Liver (tissue), 9 donors: Measurements from ENCODE around the gene MOV10L1. TPM values are rescaled to one million over a fixed set of nuclear protein-coding genes. Genes with fewer than 3 reads are reported as not detected.

Source experiments
- DNase-seq: peaks from one replicate; pipeline ENCODE4 v3.0.0-alpha.2; 2017; ENCODE audit warnings: low spot score
- H3K27ac ChIP-seq, 2 donors: one replicate each; pipeline ENCODE4 v1.7.0; 2013; ENCODE audit warnings: inconsistent platforms in 2 of 2, low read length in 2 of 2, control low read depth in 1 of 2, low read depth in 1 of 2, mild to moderate bottlenecking in 1 of 2
- H3K27me3 ChIP-seq, 4 donors: one replicate each; pipeline versions ENCODE4 v1.6.1 to v1.7.0; 2013; ENCODE audit warnings: low read length in 3 of 4, inconsistent platforms in 1 of 4, mild to moderate bottlenecking in 1 of 4, moderate library complexity in 1 of 4; ENCODE audit not compliant: control insufficient read depth in 4 of 4, insufficient read depth in 4 of 4
- H3K36me3 ChIP-seq, 4 donors: one replicate each; pipeline versions ENCODE4 v1.6.1 to v1.7.0; 2013; ENCODE audit warnings: low read length in 3 of 4, mild to moderate bottlenecking in 3 of 4, low read depth in 1 of 4, moderate library complexity in 1 of 4; ENCODE audit not compliant: control insufficient read depth in 4 of 4, insufficient read depth in 3 of 4
- H3K4me1 ChIP-seq, 4 donors: one replicate each; pipeline versions ENCODE4 v1.6.1 to v1.7.0; 2013; ENCODE audit warnings: low read length in 3 of 4, mild to moderate bottlenecking in 3 of 4, moderate library complexity in 1 of 4; ENCODE audit not compliant: control insufficient read depth in 4 of 4, insufficient read depth in 4 of 4
- H3K4me3 ChIP-seq, 3 donors: one replicate each; pipeline versions ENCODE4 v1.6.1 to v1.7.0; 2013; ENCODE audit warnings: low read length in 3 of 3, control low read depth in 1 of 3, low read depth in 1 of 3, mild to moderate bottlenecking in 1 of 3
- H3K9ac ChIP-seq, 2 donors: one replicate each; pipeline ENCODE4 v1.7.0; 2013; ENCODE audit warnings: low read length in 2 of 2, mild to moderate bottlenecking in 2 of 2, moderate library complexity in 2 of 2, control low read depth in 1 of 2, low read depth in 1 of 2
- H3K9me3 ChIP-seq, 4 donors: one replicate each; pipeline versions ENCODE4 v1.6.1 to v1.7.0; 2013; ENCODE audit warnings: low read length in 3 of 4; ENCODE audit not compliant: control insufficient read depth in 4 of 4
- EGR1 ChIP-seq, 2 donors: IDR thresholded peaks; 2 replicates each; pipeline ENCODE4 v1.6.1; 2016 to 2018; ENCODE audit warnings: antibody characterized with exemption in 2 of 2, low read depth in 2 of 2
- FOXA1 ChIP-seq: IDR thresholded peaks from 2 replicates; pipeline ENCODE4 v1.6.1; 2016; ENCODE audit warnings: antibody characterized with exemption
- FOXA2 ChIP-seq: IDR thresholded peaks from 2 replicates; pipeline ENCODE4 v1.6.1; 2016; ENCODE audit warnings: antibody characterized with exemption
- GABPA ChIP-seq, 2 donors: IDR thresholded peaks in 1 of 2; conservative IDR thresholded peaks in 1 of 2; 2 replicates each; pipeline ENCODE4 v1.6.1; 2016; ENCODE audit warnings: antibody characterized with exemption in 2 of 2, mild to moderate bottlenecking in 1 of 2, moderate library complexity in 1 of 2
- HNF4A ChIP-seq, 2 donors: conservative IDR thresholded peaks; 2 replicates each; pipeline ENCODE4 v1.6.1; 2016; ENCODE audit warnings: antibody characterized with exemption in 2 of 2, mild to moderate bottlenecking in 2 of 2
- HNF4G ChIP-seq: IDR thresholded peaks from 2 replicates; pipeline ENCODE4 v1.6.1; 2016; ENCODE audit warnings: antibody characterized with exemption
- JUND ChIP-seq, 2 donors: IDR thresholded peaks; 2 replicates each; pipeline ENCODE4 v1.6.1; 2016; ENCODE audit warnings: antibody characterized with exemption in 2 of 2
- NR2F2 ChIP-seq: IDR thresholded peaks from 2 replicates; pipeline ENCODE4 v1.6.1; 2016; ENCODE audit warnings: antibody characterized with exemption
- RAD21 ChIP-seq, 2 donors: IDR thresholded peaks; 2 replicates each; pipeline ENCODE4 v1.6.1; 2016; ENCODE audit warnings: antibody characterized with exemption in 2 of 2, mild to moderate bottlenecking in 2 of 2
- RXRA ChIP-seq, 2 donors: IDR thresholded peaks; 2 replicates each; pipeline ENCODE4 v1.6.1; 2017 to 2018; ENCODE audit warnings: antibody characterized with exemption in 2 of 2, mild to moderate bottlenecking in 1 of 2
- YY1 ChIP-seq: IDR thresholded peaks from 2 replicates; pipeline ENCODE4 v1.6.1; 2016; ENCODE audit warnings: antibody characterized with exemption, mild to moderate bottlenecking
- WGBS: extraction: QIAGEN DNeasy Blood & Tissue Kit; methylation state at CpG from one replicate; pipeline ENCODE4 v1.1.7; 2013; 5-methylcytosine and 5-hydroxymethylcytosine counted together
- polyA plus RNA-seq, 2 donors: library from polyadenylated mRNA; stranded (reverse) in 1 of 2; unstranded in 1 of 2; fragments of 200-250 nt in 1 of 2; fragments of >200 nt in 1 of 2; fragmentation: Nextera tagmentation in 1 of 2; extraction: Ambion mirVana in 1 of 2; gene quantifications; one replicate each; pipeline versions ENCODE4 v1.2.1 to v1.2.3, GENCODE V29; 2013 to 2015
- total RNA-seq, 2 donors: library from RNA; depleted of rRNA; stranded (reverse); fragments of >200 nt; gene quantifications; one replicate each; pipeline ENCODE4 v1.2.3, GENCODE V29; 2014
- TF ChIP-seq, protein P1 (sequence below): fragments of 150-350 bp; IDR thresholded peaks from 2 replicates; pipeline ENCODE4 v1.5.1; 2017; ENCODE audit warnings: improper control_type of control experiment, low read depth, low read length; ENCODE audit not compliant: missing input control
- TF ChIP-seq, protein P2 (sequence below): IDR thresholded peaks from 2 replicates; pipeline ENCODE4 v1.6.1; 2016; ENCODE audit warnings: antibody characterized with exemption
- TF ChIP-seq, protein P3 (sequence below): IDR thresholded peaks from 2 replicates; pipeline ENCODE4 v1.6.1; 2016; ENCODE audit warnings: antibody characterized with exemption
- TF ChIP-seq, protein P4 (sequence below): IDR thresholded peaks from 2 replicates; pipeline ENCODE4 v1.6.1; 2016; ENCODE audit warnings: antibody characterized with exemption
- TF ChIP-seq, protein P5 (sequence below): IDR thresholded peaks from 2 replicates; pipeline ENCODE4 v1.6.1; 2016; ENCODE audit warnings: antibody characterized with exemption, mild to moderate bottlenecking
- donor health status: healthy.
- donor health status: healthy.
- donor health status: healthy.
- donor health status: healthy.
- donor health status: healthy.

Gene MOV10L1
- total and polyA plus RNA-seq, 4 donors, result 0.07 to 0.47 (median 0.17) TPM

DNA sequence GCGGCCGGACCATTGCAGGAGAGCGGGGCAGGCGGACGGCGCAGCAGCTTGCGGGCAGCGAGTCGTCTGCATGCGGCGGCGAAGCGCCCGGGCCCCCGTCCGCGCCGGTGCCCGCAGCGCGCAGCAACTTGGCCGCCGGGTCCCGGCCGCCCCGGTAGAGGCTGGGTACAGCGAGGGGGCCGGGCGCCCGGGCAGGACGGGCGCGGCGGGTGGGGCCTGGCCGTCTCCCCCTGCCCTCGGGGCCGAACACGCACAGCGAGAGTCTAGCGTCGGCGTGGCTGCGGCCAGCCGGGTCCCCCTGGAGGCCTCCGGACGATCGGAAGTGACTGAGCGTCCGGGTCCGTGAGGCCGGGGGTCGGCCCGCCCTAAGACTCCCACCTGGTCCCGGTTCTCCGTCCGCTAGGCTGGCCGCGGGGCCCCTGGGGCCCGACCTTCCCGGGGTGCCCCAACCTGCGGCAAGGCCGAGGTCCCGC is 95.1 kb downstream of the MOV10L1 start:
- no peak for TF ChIP-seq JUND (IDR thresholded peaks at IDR 0.05)
- TF ChIP-seq FOXA1, result no peak
- TF ChIP-seq, protein P1, sequence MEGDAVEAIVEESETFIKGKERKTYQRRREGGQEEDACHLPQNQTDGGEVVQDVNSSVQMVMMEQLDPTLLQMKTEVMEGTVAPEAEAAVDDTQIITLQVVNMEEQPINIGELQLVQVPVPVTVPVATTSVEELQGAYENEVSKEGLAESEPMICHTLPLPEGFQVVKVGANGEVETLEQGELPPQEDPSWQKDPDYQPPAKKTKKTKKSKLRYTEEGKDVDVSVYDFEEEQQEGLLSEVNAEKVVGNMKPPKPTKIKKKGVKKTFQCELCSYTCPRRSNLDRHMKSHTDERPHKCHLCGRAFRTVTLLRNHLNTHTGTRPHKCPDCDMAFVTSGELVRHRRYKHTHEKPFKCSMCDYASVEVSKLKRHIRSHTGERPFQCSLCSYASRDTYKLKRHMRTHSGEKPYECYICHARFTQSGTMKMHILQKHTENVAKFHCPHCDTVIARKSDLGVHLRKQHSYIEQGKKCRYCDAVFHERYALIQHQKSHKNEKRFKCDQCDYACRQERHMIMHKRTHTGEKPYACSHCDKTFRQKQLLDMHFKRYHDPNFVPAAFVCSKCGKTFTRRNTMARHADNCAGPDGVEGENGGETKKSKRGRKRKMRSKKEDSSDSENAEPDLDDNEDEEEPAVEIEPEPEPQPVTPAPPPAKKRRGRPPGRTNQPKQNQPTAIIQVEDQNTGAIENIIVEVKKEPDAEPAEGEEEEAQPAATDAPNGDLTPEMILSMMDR, result no peak
- TF ChIP-seq YY1, result no peak
- TF ChIP-seq RAD21 (IDR thresholded peaks at IDR 0.05), result no peak
- TF ChIP-seq, protein P2, sequence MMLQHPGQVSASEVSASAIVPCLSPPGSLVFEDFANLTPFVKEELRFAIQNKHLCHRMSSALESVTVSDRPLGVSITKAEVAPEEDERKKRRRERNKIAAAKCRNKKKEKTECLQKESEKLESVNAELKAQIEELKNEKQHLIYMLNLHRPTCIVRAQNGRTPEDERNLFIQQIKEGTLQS, result no peak
- no peak for TF ChIP-seq HNF4A (conservative IDR thresholded peaks at IDR 0.05)
- TF ChIP-seq NR2F2, result no peak
- TF ChIP-seq, protein P3, sequence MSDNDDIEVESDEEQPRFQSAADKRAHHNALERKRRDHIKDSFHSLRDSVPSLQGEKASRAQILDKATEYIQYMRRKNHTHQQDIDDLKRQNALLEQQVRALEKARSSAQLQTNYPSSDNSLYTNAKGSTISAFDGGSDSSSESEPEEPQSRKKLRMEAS, result no peak
- TF ChIP-seq HNF4G, result no peak
- no peak for TF ChIP-seq GABPA (IDR thresholded peaks at IDR 0.05 in 1 of 2, conservative IDR thresholded peaks at IDR 0.05 in 1 of 2)
- TF ChIP-seq, protein P4, sequence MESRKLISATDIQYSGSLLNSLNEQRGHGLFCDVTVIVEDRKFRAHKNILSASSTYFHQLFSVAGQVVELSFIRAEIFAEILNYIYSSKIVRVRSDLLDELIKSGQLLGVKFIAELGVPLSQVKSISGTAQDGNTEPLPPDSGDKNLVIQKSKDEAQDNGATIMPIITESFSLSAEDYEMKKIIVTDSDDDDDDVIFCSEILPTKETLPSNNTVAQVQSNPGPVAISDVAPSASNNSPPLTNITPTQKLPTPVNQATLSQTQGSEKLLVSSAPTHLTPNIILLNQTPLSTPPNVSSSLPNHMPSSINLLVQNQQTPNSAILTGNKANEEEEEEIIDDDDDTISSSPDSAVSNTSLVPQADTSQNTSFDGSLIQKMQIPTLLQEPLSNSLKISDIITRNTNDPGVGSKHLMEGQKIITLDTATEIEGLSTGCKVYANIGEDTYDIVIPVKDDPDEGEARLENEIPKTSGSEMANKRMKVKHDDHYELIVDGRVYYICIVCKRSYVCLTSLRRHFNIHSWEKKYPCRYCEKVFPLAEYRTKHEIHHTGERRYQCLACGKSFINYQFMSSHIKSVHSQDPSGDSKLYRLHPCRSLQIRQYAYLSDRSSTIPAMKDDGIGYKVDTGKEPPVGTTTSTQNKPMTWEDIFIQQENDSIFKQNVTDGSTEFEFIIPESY, result no peak
- TF ChIP-seq, protein P5, sequence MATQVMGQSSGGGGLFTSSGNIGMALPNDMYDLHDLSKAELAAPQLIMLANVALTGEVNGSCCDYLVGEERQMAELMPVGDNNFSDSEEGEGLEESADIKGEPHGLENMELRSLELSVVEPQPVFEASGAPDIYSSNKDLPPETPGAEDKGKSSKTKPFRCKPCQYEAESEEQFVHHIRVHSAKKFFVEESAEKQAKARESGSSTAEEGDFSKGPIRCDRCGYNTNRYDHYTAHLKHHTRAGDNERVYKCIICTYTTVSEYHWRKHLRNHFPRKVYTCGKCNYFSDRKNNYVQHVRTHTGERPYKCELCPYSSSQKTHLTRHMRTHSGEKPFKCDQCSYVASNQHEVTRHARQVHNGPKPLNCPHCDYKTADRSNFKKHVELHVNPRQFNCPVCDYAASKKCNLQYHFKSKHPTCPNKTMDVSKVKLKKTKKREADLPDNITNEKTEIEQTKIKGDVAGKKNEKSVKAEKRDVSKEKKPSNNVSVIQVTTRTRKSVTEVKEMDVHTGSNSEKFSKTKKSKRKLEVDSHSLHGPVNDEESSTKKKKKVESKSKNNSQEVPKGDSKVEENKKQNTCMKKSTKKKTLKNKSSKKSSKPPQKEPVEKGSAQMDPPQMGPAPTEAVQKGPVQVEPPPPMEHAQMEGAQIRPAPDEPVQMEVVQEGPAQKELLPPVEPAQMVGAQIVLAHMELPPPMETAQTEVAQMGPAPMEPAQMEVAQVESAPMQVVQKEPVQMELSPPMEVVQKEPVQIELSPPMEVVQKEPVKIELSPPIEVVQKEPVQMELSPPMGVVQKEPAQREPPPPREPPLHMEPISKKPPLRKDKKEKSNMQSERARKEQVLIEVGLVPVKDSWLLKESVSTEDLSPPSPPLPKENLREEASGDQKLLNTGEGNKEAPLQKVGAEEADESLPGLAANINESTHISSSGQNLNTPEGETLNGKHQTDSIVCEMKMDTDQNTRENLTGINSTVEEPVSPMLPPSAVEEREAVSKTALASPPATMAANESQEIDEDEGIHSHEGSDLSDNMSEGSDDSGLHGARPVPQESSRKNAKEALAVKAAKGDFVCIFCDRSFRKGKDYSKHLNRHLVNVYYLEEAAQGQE, result no peak
- no peak for TF ChIP-seq RXRA (IDR thresholded peaks at IDR 0.05)
- no peak for TF ChIP-seq FOXA2
- TF ChIP-seq EGR1 (IDR thresholded peaks at IDR 0.05; ENCODE audit: low read depth in 2 of 2), result no peak
- Histone ChIP-seq H3K27ac (peak overlapping the region; percentile 28 to 41), H3K4me1 (peaks cover 20 to 38% (median 25%) of the 10 kb centered on the region in 4 donors), H3K27me3 (no peaks in the 10 kb centered on the region), H3K9me3 (no peaks in the 10 kb centered on the region), H3K36me3 (peaks cover 0 to 3% (median 0%) of the 10 kb centered on the region in 4 donors), H3K4me3 (peak overlapping the region in 2 of 3 donors; percentile 32 to 92), H3K9ac (peak overlapping the region in 1 of 2 donors; percentile 88)
- WGBS, result 48% methylated on average over 63 of the region's 63 CpGs
- DNase-seq, result no peak
